Prostate gland (tissue), 2 donors: Measurements from ENCODE around the gene TYRP1.

Experiments
- POLR2AphosphoS5 ChIP-seq: sonication (generic); formaldehyde crosslinking; IDR thresholded peaks from one replicate; pipeline ENCODE4 v1.6.1; 2017; ENCODE audit warnings: antibody characterized with exemption
- TF ChIP-seq, protein P1 (sequence below), 4 experiments: fragments of 200-600 bp in 2 of 4; fragments of 450-650 bp in 2 of 4; sonication (generic) in 2 of 4; IDR thresholded peaks; 1 replicate in 3 of 4; 2 replicates in 1 of 4; pipeline ENCODE4 v1.5.1; 2016 to 2019; ENCODE audit warnings: antibody characterized with exemption in 4 of 4, mild to moderate bottlenecking in 2 of 4, moderate library complexity in 2 of 4

DNA sequence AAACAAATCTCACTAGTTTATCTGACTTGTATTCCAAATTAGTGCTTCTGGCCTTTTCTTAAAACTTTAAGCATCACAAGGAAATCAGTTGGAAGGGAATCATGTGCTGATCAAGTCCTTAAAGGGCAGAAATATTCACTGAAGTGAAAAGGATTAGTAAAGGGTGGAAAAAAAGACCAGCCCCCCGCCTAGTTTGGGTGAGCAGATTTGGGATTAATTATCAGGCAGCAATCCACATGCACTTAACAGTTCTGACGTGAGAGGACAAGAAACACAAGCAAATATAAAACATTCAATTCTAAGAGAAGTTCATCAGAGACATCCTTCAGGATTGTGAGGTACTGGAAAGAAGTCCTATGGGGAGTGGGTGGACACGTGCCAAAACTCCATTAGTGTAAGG is at the start of gene TYRP1:
- TF ChIP-seq, protein P1, sequence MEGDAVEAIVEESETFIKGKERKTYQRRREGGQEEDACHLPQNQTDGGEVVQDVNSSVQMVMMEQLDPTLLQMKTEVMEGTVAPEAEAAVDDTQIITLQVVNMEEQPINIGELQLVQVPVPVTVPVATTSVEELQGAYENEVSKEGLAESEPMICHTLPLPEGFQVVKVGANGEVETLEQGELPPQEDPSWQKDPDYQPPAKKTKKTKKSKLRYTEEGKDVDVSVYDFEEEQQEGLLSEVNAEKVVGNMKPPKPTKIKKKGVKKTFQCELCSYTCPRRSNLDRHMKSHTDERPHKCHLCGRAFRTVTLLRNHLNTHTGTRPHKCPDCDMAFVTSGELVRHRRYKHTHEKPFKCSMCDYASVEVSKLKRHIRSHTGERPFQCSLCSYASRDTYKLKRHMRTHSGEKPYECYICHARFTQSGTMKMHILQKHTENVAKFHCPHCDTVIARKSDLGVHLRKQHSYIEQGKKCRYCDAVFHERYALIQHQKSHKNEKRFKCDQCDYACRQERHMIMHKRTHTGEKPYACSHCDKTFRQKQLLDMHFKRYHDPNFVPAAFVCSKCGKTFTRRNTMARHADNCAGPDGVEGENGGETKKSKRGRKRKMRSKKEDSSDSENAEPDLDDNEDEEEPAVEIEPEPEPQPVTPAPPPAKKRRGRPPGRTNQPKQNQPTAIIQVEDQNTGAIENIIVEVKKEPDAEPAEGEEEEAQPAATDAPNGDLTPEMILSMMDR (IDR thresholded peaks at IDR 0.05), result no peak
- no peak for TF ChIP-seq POLR2AphosphoS5
